ENCODE data around the gene GRPEL1. TPM values are rescaled to one million over a fixed set of nuclear protein-coding genes. Genes with fewer than 3 reads are reported as not detected.

The GRPEL1 gene
- total RNA-seq, 1 donor from 2014 or later: 14.0 TPM

- Mint-ChIP-seq H3K4me3 (ENCODE audit: unreplicated experiment) (no peak overlapping the region), H3K27me3 (ENCODE audit: unreplicated experiment) (peaks cover 2% of the 10 kb centered on the region), H3K9me3 (ENCODE audit: unreplicated experiment) (peaks cover 6% of the 10 kb centered on the region), H3K36me3 (ENCODE audit: unreplicated experiment) (no peaks in the 10 kb centered on the region), H3K4me1 (ENCODE audit: low read depth, unreplicated experiment) (peaks cover 3% of the 10 kb centered on the region), H3K27ac (ENCODE audit: unreplicated experiment) (no peak overlapping the region)
- no peak for DNase-seq
- TF ChIP-seq, protein P1, sequence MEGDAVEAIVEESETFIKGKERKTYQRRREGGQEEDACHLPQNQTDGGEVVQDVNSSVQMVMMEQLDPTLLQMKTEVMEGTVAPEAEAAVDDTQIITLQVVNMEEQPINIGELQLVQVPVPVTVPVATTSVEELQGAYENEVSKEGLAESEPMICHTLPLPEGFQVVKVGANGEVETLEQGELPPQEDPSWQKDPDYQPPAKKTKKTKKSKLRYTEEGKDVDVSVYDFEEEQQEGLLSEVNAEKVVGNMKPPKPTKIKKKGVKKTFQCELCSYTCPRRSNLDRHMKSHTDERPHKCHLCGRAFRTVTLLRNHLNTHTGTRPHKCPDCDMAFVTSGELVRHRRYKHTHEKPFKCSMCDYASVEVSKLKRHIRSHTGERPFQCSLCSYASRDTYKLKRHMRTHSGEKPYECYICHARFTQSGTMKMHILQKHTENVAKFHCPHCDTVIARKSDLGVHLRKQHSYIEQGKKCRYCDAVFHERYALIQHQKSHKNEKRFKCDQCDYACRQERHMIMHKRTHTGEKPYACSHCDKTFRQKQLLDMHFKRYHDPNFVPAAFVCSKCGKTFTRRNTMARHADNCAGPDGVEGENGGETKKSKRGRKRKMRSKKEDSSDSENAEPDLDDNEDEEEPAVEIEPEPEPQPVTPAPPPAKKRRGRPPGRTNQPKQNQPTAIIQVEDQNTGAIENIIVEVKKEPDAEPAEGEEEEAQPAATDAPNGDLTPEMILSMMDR (IDR thresholded peaks at IDR 0.05; ENCODE audit: partially characterized antibody, unreplicated experiment): no peak
These were observed 44.0 kb downstream of the GRPEL1 start for GRCh38 chr4:7023901-7024300.

DNA sequence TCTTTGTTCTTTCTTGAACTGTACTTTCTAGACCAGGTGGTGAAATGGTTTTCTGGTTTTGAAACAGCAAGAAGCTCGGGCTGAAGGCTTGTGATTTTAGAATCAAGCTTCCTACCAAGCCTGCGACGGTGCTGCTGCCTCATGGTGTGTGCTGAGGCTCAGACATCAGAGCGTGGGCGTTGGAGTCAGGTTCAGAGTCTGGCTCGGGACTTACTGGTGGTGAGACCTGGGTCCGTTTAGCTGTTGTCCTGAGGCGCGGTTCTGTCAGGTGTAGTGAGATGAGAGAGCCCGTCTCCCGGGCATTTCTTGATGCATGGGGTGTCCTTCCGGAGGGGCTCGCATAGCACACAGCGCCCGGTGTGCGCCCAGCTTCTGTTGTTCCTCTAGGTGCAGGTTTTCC lies 44.4 kb downstream of the GRPEL1 start:
- peaks cover 2% of the 10 kb centered on the region for H3K27me3 Mint-ChIP-seq (ENCODE audit: unreplicated experiment)
- H3K36me3 Mint-ChIP-seq (ENCODE audit: unreplicated experiment): no peaks in the 10 kb centered on the region
- H3K4me3 Mint-ChIP-seq (ENCODE audit: unreplicated experiment): no peak overlapping the region
- no peak for DNase-seq
- peaks cover 6% of the 10 kb centered on the region for H3K9me3 Mint-ChIP-seq (ENCODE audit: unreplicated experiment)
- TF ChIP-seq, protein P1 (IDR thresholded peaks at IDR 0.05; ENCODE audit: partially characterized antibody, unreplicated experiment): no peak
- no peak overlapping the region for H3K27ac Mint-ChIP-seq (ENCODE audit: unreplicated experiment)
- peaks cover 3% of the 10 kb centered on the region for H3K4me1 Mint-ChIP-seq (ENCODE audit: low read depth, unreplicated experiment)

DNA sequence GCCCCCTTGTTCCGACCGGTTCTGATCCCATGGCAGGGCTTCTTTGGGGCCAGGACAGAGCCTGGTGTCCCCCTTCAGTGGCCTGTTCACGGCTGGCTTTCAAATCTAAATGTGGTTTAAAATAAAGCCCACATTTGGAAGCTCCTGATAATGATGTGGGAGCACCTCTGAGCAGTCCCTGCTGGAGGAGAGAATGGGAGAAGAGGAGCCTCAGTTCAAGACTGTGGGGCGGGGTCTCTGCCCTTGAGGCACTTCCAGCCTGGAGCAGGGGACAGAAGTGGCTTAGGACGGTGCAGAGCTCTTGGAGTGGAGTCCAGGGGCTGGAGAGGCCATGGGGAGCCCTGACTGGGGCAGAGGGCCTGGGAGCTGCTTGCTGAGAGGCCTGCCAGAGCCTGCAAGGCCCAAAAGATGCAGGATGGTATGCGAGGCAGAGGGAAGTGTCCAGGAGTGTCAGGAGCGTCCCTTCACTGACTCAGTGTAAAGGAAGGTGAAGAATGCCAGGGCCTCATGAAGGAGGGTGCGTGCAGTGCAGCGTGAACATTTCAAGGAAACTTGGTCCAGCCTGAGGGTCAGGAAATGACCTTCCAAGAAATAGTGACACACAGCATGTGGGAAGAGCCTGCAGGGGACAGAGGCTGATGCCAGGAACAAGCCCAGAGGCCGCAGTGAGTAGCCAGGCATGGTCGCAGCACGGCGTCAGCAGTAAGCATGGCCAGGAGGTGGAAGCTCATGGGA lies 45.8 kb downstream of the GRPEL1 start:
- H3K4me1 Mint-ChIP-seq (ENCODE audit: low read depth, unreplicated experiment): peaks cover 3% of the 10 kb centered on the region
- H3K36me3 Mint-ChIP-seq (ENCODE audit: unreplicated experiment): no peaks in the 10 kb centered on the region
- peaks cover 3% of the 10 kb centered on the region for H3K9me3 Mint-ChIP-seq (ENCODE audit: unreplicated experiment)
- peaks cover 3% of the 10 kb centered on the region for H3K27me3 Mint-ChIP-seq (ENCODE audit: unreplicated experiment)
- H3K4me3 Mint-ChIP-seq (ENCODE audit: unreplicated experiment): no peak overlapping the region
- DNase-seq: no peak
- H3K27ac Mint-ChIP-seq (ENCODE audit: unreplicated experiment): no peak overlapping the region
- TF ChIP-seq, protein P1 (IDR thresholded peaks at IDR 0.05; ENCODE audit: partially characterized antibody, unreplicated experiment): no peak

GRCh38 chr4:7021355-7021754 lies 46.5 kb downstream of the GRPEL1 start:
- H3K27me3 Mint-ChIP-seq (ENCODE audit: unreplicated experiment): peaks cover 3% of the 10 kb centered on the region
- no peak overlapping the region for H3K4me3 Mint-ChIP-seq (ENCODE audit: unreplicated experiment)
- TF ChIP-seq, protein P1 (IDR thresholded peaks at IDR 0.05; ENCODE audit: partially characterized antibody, unreplicated experiment): no peak
- no peak for DNase-seq
- H3K4me1 Mint-ChIP-seq (ENCODE audit: low read depth, unreplicated experiment): peaks cover 3% of the 10 kb centered on the region
- no peak overlapping the region for H3K27ac Mint-ChIP-seq (ENCODE audit: unreplicated experiment)
- H3K9me3 Mint-ChIP-seq (ENCODE audit: unreplicated experiment): peaks cover 3% of the 10 kb centered on the region
- no peaks in the 10 kb centered on the region for H3K36me3 Mint-ChIP-seq (ENCODE audit: unreplicated experiment)

DNA sequence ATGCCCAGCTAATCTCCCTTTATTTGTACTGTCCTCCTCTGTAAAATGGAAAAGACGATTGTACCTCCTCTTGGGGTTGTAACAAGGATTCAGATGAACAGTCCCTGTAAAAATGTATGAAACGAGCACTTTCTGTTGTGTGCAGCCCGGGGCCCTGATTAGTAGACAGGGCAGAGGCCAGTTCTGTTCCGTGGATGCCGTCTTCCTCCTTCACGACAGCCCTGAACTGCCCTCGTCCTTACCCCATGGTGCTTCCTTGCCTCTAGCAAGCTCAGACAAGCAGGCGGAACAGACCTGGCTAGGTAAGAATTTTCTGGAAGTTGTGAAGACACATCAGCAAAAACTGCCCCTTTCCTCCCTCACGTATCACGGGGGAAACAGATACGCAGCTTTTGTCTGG lies 47.0 kb downstream of the GRPEL1 start:
- H3K4me3 Mint-ChIP-seq (ENCODE audit: unreplicated experiment): no peak overlapping the region
- H3K27me3 Mint-ChIP-seq (ENCODE audit: unreplicated experiment): peaks cover 3% of the 10 kb centered on the region
- peaks cover 3% of the 10 kb centered on the region for H3K9me3 Mint-ChIP-seq (ENCODE audit: unreplicated experiment)
- no peaks in the 10 kb centered on the region for H3K36me3 Mint-ChIP-seq (ENCODE audit: unreplicated experiment)
- TF ChIP-seq, protein P1 (IDR thresholded peaks at IDR 0.05; ENCODE audit: partially characterized antibody, unreplicated experiment): no peak
- peaks cover 3% of the 10 kb centered on the region for H3K4me1 Mint-ChIP-seq (ENCODE audit: low read depth, unreplicated experiment)
- no peak for DNase-seq
- no peak overlapping the region for H3K27ac Mint-ChIP-seq (ENCODE audit: unreplicated experiment)
